NCI-H82 treated with DMSO at 0.1 percent for 48 hours (cell line): ENCODE measurements around the gene HSD11B1L.
"Not testable (repeated sequence)": the region's sequence is repeated elsewhere in the genome, so short reads cannot be mapped to it uniquely, and the experiment has no call there.

ENCODE experiments used
- DNase-seq: peaks from one replicate; lab custom pipeline; 2025; ENCODE audit not compliant: unreplicated experiment; lab: John Stamatoyannopoulos, UW

HSD11B1L gene

DNA sequence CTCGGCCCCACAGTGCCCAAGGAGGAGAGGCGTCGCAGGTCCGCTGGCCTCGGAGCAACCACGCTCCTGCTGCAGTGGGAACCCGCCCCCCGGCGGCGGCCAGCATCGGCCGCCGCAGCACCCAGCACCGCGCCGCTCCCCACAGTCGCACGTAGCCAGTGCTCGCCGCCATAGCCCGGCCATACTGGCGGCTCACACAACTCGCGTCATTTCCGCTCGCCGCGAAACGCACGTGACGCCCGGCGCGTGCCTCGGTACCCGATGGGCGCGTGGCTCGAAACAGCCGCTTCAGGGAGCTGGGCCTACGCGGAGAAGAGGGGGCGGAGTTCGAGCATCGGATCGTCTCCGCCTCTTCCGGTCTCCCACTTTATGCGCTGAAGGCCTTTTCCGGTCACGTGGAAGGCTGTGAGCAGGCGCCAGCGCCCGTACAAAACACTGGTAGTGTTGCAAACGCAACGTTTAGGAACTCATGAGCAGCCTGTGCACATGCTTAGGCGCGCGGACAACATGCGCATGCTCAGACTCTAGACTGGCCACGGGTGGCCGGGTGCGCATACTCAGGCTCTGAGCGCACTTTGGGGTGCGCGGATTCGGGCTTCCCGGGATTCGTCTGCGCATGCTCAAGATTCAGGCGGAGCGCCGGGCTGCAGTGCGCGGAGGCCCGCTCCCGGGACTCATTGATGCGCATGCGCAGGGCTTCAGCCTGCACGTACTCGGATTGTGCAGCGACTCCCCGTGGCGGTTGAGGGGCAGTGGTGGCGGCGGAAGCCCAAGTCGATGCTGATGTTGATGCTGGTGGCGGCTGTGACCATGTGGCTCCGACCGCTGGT, 39.3 kb downstream of the HSD11B1L start, which contains the start of the genes CATSPERD and LONP1:
Gene CATSPERD (plus strand): TSS at position 677 of the 830 bp plus-strand sequence. CDS start 101 bp downstream, at position 778.
Gene LONP1 (minus strand): TSS at position 186 of the 830 bp plus-strand sequence. CDS start 14 bp downstream, at position 172.
- DNase-seq, result peak; percentile 89

DNA sequence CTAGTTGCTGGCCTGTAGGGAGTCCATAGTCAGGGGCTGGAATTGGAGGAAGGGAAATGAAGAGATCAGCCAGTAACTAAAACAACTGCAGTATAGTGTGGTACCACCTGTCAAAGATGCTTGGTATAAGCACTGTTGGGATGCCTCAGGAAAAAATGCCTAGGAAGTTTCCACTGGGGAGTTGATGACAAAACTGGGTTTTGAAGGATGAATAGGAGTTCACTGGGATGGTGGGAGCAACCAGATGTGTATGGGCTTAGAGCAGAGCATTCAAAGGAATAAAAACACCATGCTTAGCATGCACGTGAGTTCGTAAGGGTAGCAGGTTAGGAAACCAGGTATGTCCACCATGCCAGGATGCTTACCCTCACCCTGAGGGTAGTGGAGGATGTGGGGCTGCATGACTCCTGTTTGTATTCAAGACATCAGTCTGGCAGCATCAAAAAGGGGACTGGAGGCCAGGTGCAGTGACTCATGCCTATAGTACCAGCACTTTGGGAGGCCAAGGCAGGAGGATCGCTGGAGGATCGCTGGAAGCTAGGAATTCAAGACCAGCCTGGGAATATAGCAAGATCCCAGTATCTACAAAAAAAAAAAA, 46.7 kb downstream of the HSD11B1L start:
- DNase-seq, result no peak

DNA sequence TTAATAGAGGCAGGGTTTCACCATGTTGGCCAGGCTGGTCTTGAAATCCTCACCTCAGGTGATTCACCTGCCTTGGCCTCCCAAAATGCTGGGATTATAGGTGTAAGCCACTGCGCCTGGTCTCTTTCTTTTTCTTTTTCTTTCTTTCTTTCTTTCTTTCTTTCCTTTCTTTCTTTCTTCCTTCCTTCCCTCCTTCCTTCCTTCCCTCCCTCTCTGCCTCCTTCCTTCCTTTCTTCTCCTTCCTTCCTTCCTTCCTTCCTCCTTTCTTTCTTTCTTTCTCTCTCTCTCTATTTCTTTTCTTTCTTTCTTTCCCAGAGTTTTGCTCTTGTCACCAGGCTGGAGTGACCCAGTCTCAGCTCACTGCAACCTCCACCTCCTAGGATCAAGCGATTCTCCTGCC, 52.3 kb downstream of the HSD11B1L start:
- DNase-seq, result not testable (repeated sequence)
